GM23338 (cell line): ENCODE data around the gene KLRC1. TPM values are rescaled to one million over a fixed set of nuclear protein-coding genes. Genes with fewer than 3 reads are reported as not detected.

Experiments used
- ATAC-seq: fragments of 200-7000 bp; cut with Tn5 transposase; 3 replicates; pipeline ENCODE4 v1.9.1; 2020
- DNase-seq: peaks from one replicate; pipeline ENCODE4 v3.0.0-alpha.2; 2015; ENCODE audit warnings: low spot score
- H2AFZ ChIP-seq: fragments of 200-600 bp; sonication (generic); 2 replicates; pipeline ENCODE4 v1.8.0; 2016; ENCODE audit warnings: antibody characterized with exemption, mild to moderate bottlenecking, moderate library complexity
- H3F3A ChIP-seq: fragments of 200-600 bp; sonication (generic); replicated peaks from 2 replicates; pipeline ENCODE4 v1.8.0; 2017; ENCODE audit warnings: antibody characterized with exemption, mixed run types, low read depth
- H3K27ac ChIP-seq: fragments of 200-600 bp; sonication (generic); 2 replicates; pipeline ENCODE4 v1.6.1; 2016; ENCODE audit warnings: low read depth
- H3K27me3 ChIP-seq: fragments of 200-600 bp; sonication (generic); 2 replicates; pipeline ENCODE4 v1.8.0; 2016; ENCODE audit warnings: mild to moderate bottlenecking, mixed run types, moderate library complexity; ENCODE audit not compliant: insufficient read depth
- H3K36me3 ChIP-seq: fragments of 200-600 bp; sonication (generic); 2 replicates; pipeline ENCODE4 v1.8.0; 2016; ENCODE audit warnings: mild to moderate bottlenecking; ENCODE audit not compliant: insufficient read depth
- H3K4me1 ChIP-seq: fragments of 200-600 bp; sonication (generic); 2 replicates; pipeline ENCODE4 v1.8.0; 2016; ENCODE audit warnings: mild to moderate bottlenecking, moderate library complexity; ENCODE audit not compliant: insufficient read depth
- H3K4me2 ChIP-seq: fragments of 200-600 bp; sonication (generic); 2 replicates; pipeline ENCODE4 v1.7.1; 2017; ENCODE audit warnings: mixed run types
- H3K4me3 ChIP-seq: fragments of 200-600 bp; sonication (generic); 2 replicates; pipeline ENCODE4 v1.6.1; 2016; ENCODE audit warnings: mixed run types
- H3K79me2 ChIP-seq: fragments of 200-600 bp; sonication (generic); replicated peaks from 2 replicates; pipeline ENCODE4 v1.8.0; 2017; ENCODE audit warnings: mild to moderate bottlenecking; ENCODE audit not compliant: insufficient read depth
- H3K9me2 ChIP-seq: fragments of 200-600 bp; sonication (generic); 2 replicates; pipeline ENCODE4 v1.8.0; 2017; ENCODE audit not compliant: insufficient read depth
- H4K20me1 ChIP-seq: fragments of 200-600 bp; sonication (generic); replicated peaks from 2 replicates; pipeline ENCODE4 v1.8.0; 2017; ENCODE audit warnings: mild to moderate bottlenecking; ENCODE audit not compliant: insufficient read depth
- H3K27ac Mint-ChIP-seq: 2 replicates; pipeline ENCODE4 v1.8.0; 2020; ENCODE audit warnings: inconsistent platforms, mild to moderate bottlenecking, moderate library complexity, mixed read lengths
- H3K27me3 Mint-ChIP-seq: 3 replicates; pipeline ENCODE4 v1.8.0; 2022; ENCODE audit warnings: low read depth, mild to moderate bottlenecking, moderate library complexity, mixed read lengths, inconsistent platforms; ENCODE audit not compliant: insufficient read depth, poor library complexity
- H3K36me3 Mint-ChIP-seq: 3 replicates; pipeline ENCODE4 v1.8.0; 2021; ENCODE audit warnings: low read depth, mild to moderate bottlenecking, inconsistent platforms, moderate library complexity, mixed read lengths
- H3K4me1 Mint-ChIP-seq: 3 replicates; pipeline ENCODE4 v1.8.0; 2020; ENCODE audit warnings: mild to moderate bottlenecking, inconsistent platforms, mixed read lengths
- H3K4me3 Mint-ChIP-seq: 3 replicates; pipeline ENCODE4 v1.8.0; 2021; ENCODE audit warnings: moderate library complexity, mild to moderate bottlenecking, inconsistent platforms, mixed read lengths
- H3K9me3 Mint-ChIP-seq: 3 replicates; pipeline ENCODE4 v1.8.0; 2020; ENCODE audit warnings: moderate library complexity, mild to moderate bottlenecking, inconsistent platforms, mixed read lengths
- CREB1 ChIP-seq: fragments of 250-450 bp; sonication (Bioruptor Pico); IDR thresholded peaks from 2 replicates; pipeline ENCODE4 v1.5.0; 2020; ENCODE audit warnings: low read depth, mild to moderate bottlenecking, moderate library complexity
- CTCF ChIP-seq, 2 experiments: fragments of 200-600 bp in 1 of 2; sonication (generic) in 1 of 2; conservative IDR thresholded peaks; 2 replicates each; pipeline versions ENCODE4 v1.5.1 to v1.6.1; 2016 to 2017; ENCODE audit warnings: antibody characterized with exemption in 2 of 2, low read depth in 2 of 2, mild to moderate bottlenecking in 2 of 2, moderate library complexity in 1 of 2
- ETS1 ChIP-seq: IDR thresholded peaks from 2 replicates; pipeline ENCODE4 v1.6.1; 2016; ENCODE audit warnings: antibody characterized with exemption
- EZH2 ChIP-seq: fragments of 200-600 bp; sonication (generic); IDR thresholded peaks from one replicate; pipeline ENCODE4 v1.8.0; 2017; ENCODE audit warnings: antibody characterized with exemption, mild to moderate bottlenecking, low read depth; ENCODE audit not compliant: unreplicated experiment
- EZH2phosphoT487 ChIP-seq: fragments of 200-600 bp; sonication (generic); IDR thresholded peaks from one replicate; pipeline ENCODE4 v1.8.1; 2018; ENCODE audit warnings: antibody characterized with exemption; ENCODE audit not compliant: unreplicated experiment
- JUNB ChIP-seq: IDR thresholded peaks from one replicate; pipeline ENCODE4 v1.6.1; 2016; ENCODE audit warnings: antibody characterized with exemption; ENCODE audit not compliant: unreplicated experiment
- NANOG ChIP-seq: IDR thresholded peaks from 2 replicates; pipeline ENCODE4 v1.6.1; 2016; ENCODE audit warnings: antibody characterized with exemption, borderline replicate concordance
- POLR2AphosphoS5 ChIP-seq: IDR thresholded peaks from 2 replicates; pipeline ENCODE4 v1.6.1; 2016; ENCODE audit warnings: antibody characterized with exemption, low read depth
- REST ChIP-seq: IDR thresholded peaks from one replicate; pipeline ENCODE4 v1.6.1; 2018; ENCODE audit warnings: antibody characterized with exemption; ENCODE audit not compliant: unreplicated experiment
- STAT1 ChIP-seq: IDR thresholded peaks from one replicate; pipeline ENCODE4 v1.6.1; 2016; ENCODE audit warnings: antibody characterized with exemption; ENCODE audit not compliant: unreplicated experiment
- ZNF114 ChIP-seq: fragments of 250-450 bp; sonication (Bioruptor Pico); IDR thresholded peaks from 2 replicates; pipeline ENCODE4 v1.5.0; 2020; ENCODE audit warnings: mild to moderate bottlenecking, moderate library complexity
- ZNF331 ChIP-seq: fragments of 250-450 bp; sonication (Bioruptor Pico); IDR thresholded peaks from 2 replicates; pipeline ENCODE4 v1.5.0; 2020; ENCODE audit warnings: low read depth, mild to moderate bottlenecking, moderate library complexity
- ZNF462 ChIP-seq: fragments of 250-450 bp; sonication (Bioruptor Pico); IDR thresholded peaks from 2 replicates; pipeline ENCODE4 v1.5.0; 2020; ENCODE audit warnings: mild to moderate bottlenecking, moderate library complexity
- polyA plus RNA-seq: library from polyadenylated mRNA; unstranded; fragments of >200 nt; fragmentation: Nextera tagmentation; extraction: Ambion mirVana; gene quantifications from 2 replicates; pipeline ENCODE4 v1.2.1, GENCODE V29; 2016
- total RNA-seq: library from RNA; depleted of rRNA; stranded (reverse); fragments of >200 nt; shearing (Covaris generic); gene quantifications from 2 replicates; pipeline ENCODE4 v1.2.3, GENCODE V29; 2014

Gene KLRC1
- total and polyA plus RNA-seq, 2 experiments from 2014 or later, result not detected

- H3K27ac Mint-ChIP-seq, result no peak overlapping the region
- peaks cover under 1% of the 10 kb centered on the region for H3K4me1 Mint-ChIP-seq
- Histone ChIP-seq H2AFZ (no peak overlapping the region), H3K27ac (no peak overlapping the region), H3F3A (no peaks in the 10 kb centered on the region), H3K27me3 (no peaks in the 10 kb centered on the region), H3K36me3 (no peaks in the 10 kb centered on the region), H3K4me3 (no peak overlapping the region), H3K4me2 (no peak overlapping the region), H4K20me1 (no peaks in the 10 kb centered on the region), H3K79me2 (no peaks in the 10 kb centered on the region), H3K9me2 (no peaks in the 10 kb centered on the region), H3K4me1 (peaks cover 2% of the 10 kb centered on the region; the same call in 1 of the 2 replicates)
- no peak overlapping the region for H3K4me3 Mint-ChIP-seq
- no peaks in the 10 kb centered on the region for H3K9me3 Mint-ChIP-seq
- H3K27me3 Mint-ChIP-seq, result no peaks in the 10 kb centered on the region
- DNase-seq, result no peak
- ATAC-seq, result no peak
- TF ChIP-seq NANOG (no peak), REST (no peak), CTCF (conservative IDR thresholded peaks at IDR 0.05; ENCODE audit: low read depth in 2 of 2) (no peak), STAT1 (no peak), EZH2 (no peak), EZH2phosphoT487 (no peak), CREB1 (CRISPR knock-in tag) (no peak), ZNF114 (CRISPR knock-in tag) (no peak), ZNF462 (CRISPR knock-in tag) (no peak), ETS1 (no peak), ZNF331 (CRISPR knock-in tag) (no peak), POLR2AphosphoS5 (no peak), JUNB (no peak)
- no peaks in the 10 kb centered on the region for H3K36me3 Mint-ChIP-seq
Measured at GRCh38 chr12:10400829-10401228, 52.3 kb downstream of the KLRC1 start.
